Upper lobe of left lung (tissue), 6 donors: ENCODE measurements around the gene GRK3. TPM values are rescaled to one million over a fixed set of nuclear protein-coding genes. Genes with fewer than 3 reads are reported as not detected.

Experiments used
- ATAC-seq, 2 donors: fragments of 200-7000 bp; cut with Tn5 transposase; one replicate each; pipeline ENCODE4 v1.9.1; 2022; ENCODE audit warnings: mild to moderate bottlenecking in 2 of 2, moderate library complexity in 2 of 2; ENCODE audit not compliant: low FRiP score in 2 of 2
- DNase-seq, 2 donors: peaks; one replicate each; pipeline ENCODE4 v3.0.0-alpha.2; 2019 to 2020
- H3K27ac ChIP-seq, 4 donors: fragments of 200-600 bp; sonication (generic); one replicate each; pipeline ENCODE4 v1.5.1; 2016 to 2019
- H3K27me3 ChIP-seq, 4 donors: fragments of 200-600 bp; sonication (generic); one replicate each; pipeline ENCODE4 v1.5.1; 2017 to 2019
- H3K36me3 ChIP-seq, 4 donors: fragments of 200-600 bp; sonication (generic); one replicate each; pipeline ENCODE4 v1.5.1; 2016 to 2019
- H3K4me1 ChIP-seq, 4 donors: fragments of 200-600 bp; sonication (generic); one replicate each; pipeline ENCODE4 v1.5.1; 2018 to 2019
- H3K4me3 ChIP-seq, 4 donors: fragments of 200-600 bp; sonication (generic); one replicate each; pipeline ENCODE4 v1.5.1; 2017 to 2019; ENCODE audit warnings: mild to moderate bottlenecking in 2 of 4, moderate library complexity in 1 of 4
- H3K9me3 ChIP-seq, 4 donors: fragments of 200-600 bp; sonication (generic); one replicate each; pipeline ENCODE4 v1.5.1; 2018 to 2019
- EP300 ChIP-seq, 4 donors: sonication (generic); formaldehyde crosslinking; IDR thresholded peaks; one replicate each; pipeline ENCODE4 v1.5.1; 2017; ENCODE audit warnings: antibody characterized with exemption in 4 of 4, control low read depth in 2 of 4
- POLR2A ChIP-seq, 4 donors: fragments of 450-650 bp; IDR thresholded peaks; one replicate each; pipeline ENCODE4 v1.5.1; 2016 to 2017; ENCODE audit warnings: antibody characterized with exemption in 4 of 4, mild to moderate bottlenecking in 2 of 4
- POLR2AphosphoS5 ChIP-seq, 2 donors: sonication (generic); formaldehyde crosslinking; IDR thresholded peaks; one replicate each; pipeline ENCODE4 v1.5.1; 2017; ENCODE audit warnings: antibody characterized with exemption in 2 of 2
- WGBS, 2 donors: methylation state at CpG; one replicate each; pipeline ENCODE4 v1.1.5; 2017 to 2018; 5-methylcytosine and 5-hydroxymethylcytosine counted together
- total RNA-seq, 6 donors: library from RNA; depleted of rRNA in 4 of 6; stranded (reverse); fragments of >200 nt in 4 of 6; gene quantifications; one replicate each; pipeline versions ENCODE4 v1.1.0 to v1.2.1, GENCODE V29; 2016 to 2021
- TF ChIP-seq, protein P1 (sequence below), 6 experiments: fragments of 450-650 bp in 4 of 6; fragments of 200-600 bp in 2 of 6; sonication (generic) in 2 of 6; IDR thresholded peaks; one replicate each; pipeline ENCODE4 v1.5.1; 2016 to 2019; ENCODE audit warnings: antibody characterized with exemption in 6 of 6
- donor health status: DM: no; HTN: no; CAD: no; lungs with moderate emphysema.
- donor health status: DM: no; HTN: yes; CAD: no; lungs with severe emphysema.

GRK3 gene
- total RNA-seq, 6 donors from 2014 or later = 16.0 to 25.2 (median 21.6) TPM

DNA sequence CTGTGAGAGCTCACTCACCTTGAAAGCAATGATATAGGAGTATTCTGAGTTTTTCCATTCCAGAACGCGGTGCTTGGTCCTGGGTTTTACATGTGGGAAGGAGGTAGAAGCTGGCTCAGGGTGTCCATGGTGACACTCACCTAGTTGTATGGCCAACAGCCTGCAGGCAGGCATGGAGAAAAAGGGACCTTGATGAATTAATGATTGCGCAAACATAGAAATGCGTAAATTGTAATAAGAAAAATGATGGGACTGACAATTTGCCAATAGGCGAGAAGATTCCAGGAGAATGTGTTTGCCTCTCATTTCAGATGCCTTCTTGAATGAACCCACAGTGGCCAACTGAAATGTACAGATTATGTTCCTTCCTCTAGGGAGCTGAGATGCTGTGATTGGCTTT lies 124.2 kb downstream of the GRK3 start:
- ATAC-seq (no peak), DNase-seq (no peak)
- 96% methylated on average over 5 of the region's 5 CpGs for WGBS, 2 donors
- Histone ChIP-seq H3K4me3 (no peak overlapping the region), H3K36me3 (peaks cover 4 to 10% (median 5%) of the 10 kb centered on the region in 4 donors), H3K27me3 (no peaks in the 10 kb centered on the region), H3K4me1 (no peaks in the 10 kb centered on the region), H3K27ac (no peak overlapping the region), H3K9me3 (no peaks in the 10 kb centered on the region)
- TF ChIP-seq POLR2AphosphoS5 (IDR thresholded peaks at IDR 0.05) (no peak), EP300 (IDR thresholded peaks at IDR 0.05) (no peak), POLR2A (IDR thresholded peaks at IDR 0.05) (no peak)
- TF ChIP-seq, protein P1, sequence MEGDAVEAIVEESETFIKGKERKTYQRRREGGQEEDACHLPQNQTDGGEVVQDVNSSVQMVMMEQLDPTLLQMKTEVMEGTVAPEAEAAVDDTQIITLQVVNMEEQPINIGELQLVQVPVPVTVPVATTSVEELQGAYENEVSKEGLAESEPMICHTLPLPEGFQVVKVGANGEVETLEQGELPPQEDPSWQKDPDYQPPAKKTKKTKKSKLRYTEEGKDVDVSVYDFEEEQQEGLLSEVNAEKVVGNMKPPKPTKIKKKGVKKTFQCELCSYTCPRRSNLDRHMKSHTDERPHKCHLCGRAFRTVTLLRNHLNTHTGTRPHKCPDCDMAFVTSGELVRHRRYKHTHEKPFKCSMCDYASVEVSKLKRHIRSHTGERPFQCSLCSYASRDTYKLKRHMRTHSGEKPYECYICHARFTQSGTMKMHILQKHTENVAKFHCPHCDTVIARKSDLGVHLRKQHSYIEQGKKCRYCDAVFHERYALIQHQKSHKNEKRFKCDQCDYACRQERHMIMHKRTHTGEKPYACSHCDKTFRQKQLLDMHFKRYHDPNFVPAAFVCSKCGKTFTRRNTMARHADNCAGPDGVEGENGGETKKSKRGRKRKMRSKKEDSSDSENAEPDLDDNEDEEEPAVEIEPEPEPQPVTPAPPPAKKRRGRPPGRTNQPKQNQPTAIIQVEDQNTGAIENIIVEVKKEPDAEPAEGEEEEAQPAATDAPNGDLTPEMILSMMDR (IDR thresholded peaks at IDR 0.05) = no peak

GRCh38 chr22:25689631-25690030 lies 125.2 kb downstream of the GRK3 start:
- ATAC-seq (no peak), DNase-seq (no peak)
- WGBS, 2 donors = 98 to 100% methylated on average over 2 of the region's 2 CpGs
- H3K36me3 ChIP-seq = peaks cover 4 to 10% (median 5%) of the 10 kb centered on the region in 4 donors
- H3K27me3 ChIP-seq = no peaks in the 10 kb centered on the region
- H3K9me3 ChIP-seq = no peaks in the 10 kb centered on the region
- no peak overlapping the region for H3K27ac ChIP-seq
- no peak for TF ChIP-seq POLR2AphosphoS5 (IDR thresholded peaks at IDR 0.05)
- TF ChIP-seq, protein P1 (IDR thresholded peaks at IDR 0.05) = no peak
- no peak for TF ChIP-seq POLR2A (IDR thresholded peaks at IDR 0.05)
- no peak for TF ChIP-seq EP300 (IDR thresholded peaks at IDR 0.05)
- no peak overlapping the region for H3K4me3 ChIP-seq
- H3K4me1 ChIP-seq = no peaks in the 10 kb centered on the region

- no peak overlapping the region for H3K27ac ChIP-seq
- no peak for TF ChIP-seq EP300 (IDR thresholded peaks at IDR 0.05)
- TF ChIP-seq POLR2AphosphoS5 (IDR thresholded peaks at IDR 0.05) = no peak
- TF ChIP-seq, protein P1 (IDR thresholded peaks at IDR 0.05) = no peak
- TF ChIP-seq POLR2A (IDR thresholded peaks at IDR 0.05) = no peak
- H3K36me3 ChIP-seq = peaks cover 4 to 13% (median 5%) of the 10 kb centered on the region in 4 donors
- H3K27me3 ChIP-seq = no peaks in the 10 kb centered on the region
- ATAC-seq = no peak
- 76 to 87% methylated on average over 5 of the region's 5 CpGs for WGBS, 2 donors
- DNase-seq = no peak
- no peaks in the 10 kb centered on the region for H3K4me1 ChIP-seq
- no peaks in the 10 kb centered on the region for H3K9me3 ChIP-seq
- no peak overlapping the region for H3K4me3 ChIP-seq
Measured at GRCh38 chr22:25690798-25691197, 126.3 kb downstream of the GRK3 start.

DNA sequence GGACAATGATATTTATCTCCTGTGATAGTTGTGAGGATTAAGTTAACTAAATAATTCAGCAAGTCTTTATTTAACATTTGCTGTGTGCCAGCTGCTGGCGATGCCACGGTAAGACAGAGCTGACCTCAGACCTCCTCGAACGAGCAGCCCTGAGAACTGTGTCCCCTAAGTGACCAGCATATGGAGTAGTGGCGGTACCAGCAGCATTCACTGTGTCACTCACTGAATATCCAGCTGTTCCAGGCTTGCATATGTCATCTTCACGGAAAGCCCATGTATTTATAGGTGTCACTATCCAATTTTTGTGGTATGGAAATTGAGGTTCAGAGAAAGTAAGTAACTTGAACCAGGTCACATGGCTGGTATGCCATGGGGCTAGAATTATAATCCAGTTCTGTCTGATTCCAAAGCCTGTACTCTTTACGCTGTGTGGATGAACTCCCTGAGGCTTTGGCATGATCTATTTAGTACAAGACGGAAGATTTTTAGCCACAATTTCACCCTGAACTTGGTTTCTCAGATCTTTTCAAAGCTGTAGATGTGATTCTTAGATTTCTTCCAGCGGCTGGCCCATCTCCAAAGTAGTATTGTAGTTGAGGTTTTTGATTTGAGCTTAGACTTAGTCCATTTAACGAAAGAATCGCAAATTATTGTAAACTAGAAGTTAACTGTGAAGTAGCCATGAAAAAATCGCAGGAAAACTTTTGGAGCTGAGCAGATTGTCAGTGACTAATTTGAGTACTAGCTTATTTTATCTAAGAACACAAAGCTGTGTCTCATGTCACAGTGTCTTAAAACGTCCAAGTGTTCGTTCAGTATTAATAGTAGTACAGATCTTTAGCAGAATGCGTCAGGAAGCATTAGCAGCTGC lies 128.2 kb downstream of the GRK3 start:
- no peak for ATAC-seq
- Histone ChIP-seq H3K4me1 (no peaks in the 10 kb centered on the region), H3K27me3 (no peaks in the 10 kb centered on the region), H3K27ac (no peak overlapping the region), H3K9me3 (no peaks in the 10 kb centered on the region), H3K36me3 (peaks cover under 1 to 18% (median 7%) of the 10 kb centered on the region in 4 donors), H3K4me3 (no peak overlapping the region)
- TF ChIP-seq POLR2AphosphoS5 (IDR thresholded peaks at IDR 0.05) (no peak), POLR2A (IDR thresholded peaks at IDR 0.05) (no peak), EP300 (IDR thresholded peaks at IDR 0.05) (no peak)
- TF ChIP-seq, protein P1 (IDR thresholded peaks at IDR 0.05) = no peak
- 75 to 82% methylated on average over 15 of the region's 15 CpGs for WGBS, 2 donors
- no peak for DNase-seq

- no peaks in the 10 kb centered on the region for H3K4me1 ChIP-seq
- no peak overlapping the region for H3K4me3 ChIP-seq
- DNase-seq = no peak
- H3K9me3 ChIP-seq = no peaks in the 10 kb centered on the region
- no peak overlapping the region for H3K27ac ChIP-seq
- ATAC-seq = no peak
- H3K27me3 ChIP-seq = no peaks in the 10 kb centered on the region
- WGBS, 2 donors = 84 to 88% methylated on average over 4 of the region's 4 CpGs
- TF ChIP-seq POLR2A (IDR thresholded peaks at IDR 0.05) = no peak
- TF ChIP-seq, protein P1 (IDR thresholded peaks at IDR 0.05) = no peak
- no peak for TF ChIP-seq EP300 (IDR thresholded peaks at IDR 0.05)
- peaks cover 0 to 18% (median 7%) of the 10 kb centered on the region in 4 donors for H3K36me3 ChIP-seq
Measured at GRCh38 chr22:25693268-25693565, 128.7 kb downstream of the GRK3 start.
